Activated CD4-positive, alpha-beta T cell treated with anti-CD3 and anti-CD28 coated beads, Interleukin-2, Interleukin-6, amounts not matched to agents 100 ng/mL and 50 ng/mL, durations not matched to agents 16 hours and 8 hours (primary cell): ENCODE results near the gene PPP1R1C.
"Not testable (repeated sequence)": the region's sequence is repeated elsewhere in the genome, so short reads cannot be mapped to it uniquely, and the experiment has no call there.

Experiments used
- DNase-seq: peaks from one replicate; pipeline ENCODE4 v3.0.0-alpha.2; 2020

PPP1R1C gene

GRCh38 chr2:181985632-181986205 lies at the start of gene PPP1R1C:
Gene PPP1R1C, plus strand, starts transcription at chr2:181985853. Its CDS starts 258 bp downstream, at chr2:181986111.
- DNase-seq, result no peak

GRCh38 chr2:181937473-181937872 lies 48.2 kb upstream of the PPP1R1C start:
- no peak for DNase-seq

GRCh38 chr2:181943411-181944124 lies 42.1 kb upstream of the PPP1R1C start:
- DNase-seq, result no peak

- no peak for DNase-seq
Measured at GRCh38 chr2:181944164-181944913, 41.3 kb upstream of the PPP1R1C start.

GRCh38 chr2:181944914-181945291 lies 40.8 kb upstream of the PPP1R1C start:
- no peak for DNase-seq

- peak; percentile 11 for DNase-seq
Measured at GRCh38 chr2:181946444-181947127, 39.1 kb upstream of the PPP1R1C start.

- DNase-seq, result no peak
Measured at GRCh38 chr2:181947273-181947672, 38.4 kb upstream of the PPP1R1C start.

- DNase-seq, result no peak
Measured at GRCh38 chr2:181948227-181948626, 37.4 kb upstream of the PPP1R1C start.

- no peak for DNase-seq
Measured at GRCh38 chr2:181949047-181949446, 36.6 kb upstream of the PPP1R1C start.

- no peak for DNase-seq
Measured at GRCh38 chr2:181952404-181953226, 33.0 kb upstream of the PPP1R1C start.

- DNase-seq, result peak; percentile 62
Measured at GRCh38 chr2:181953881-181954537, 31.6 kb upstream of the PPP1R1C start.

GRCh38 chr2:181954538-181954883 lies 31.1 kb upstream of the PPP1R1C start:
- DNase-seq, result no peak

GRCh38 chr2:181955010-181955409 lies 30.6 kb upstream of the PPP1R1C start:
- DNase-seq, result no peak

- not testable (repeated sequence) for DNase-seq
Measured at GRCh38 chr2:181955866-181956265, 29.8 kb upstream of the PPP1R1C start.

- no peak for DNase-seq
Measured at GRCh38 chr2:181957668-181958067, 28.0 kb upstream of the PPP1R1C start.

- DNase-seq, result no peak
Measured at GRCh38 chr2:181958726-181959125, 26.9 kb upstream of the PPP1R1C start.

- DNase-seq, result no peak
Measured at GRCh38 chr2:181959508-181959907, 26.1 kb upstream of the PPP1R1C start.

GRCh38 chr2:181961167-181961566 lies 24.5 kb upstream of the PPP1R1C start:
- not testable (repeated sequence) for DNase-seq

GRCh38 chr2:181962142-181962541 lies 23.5 kb upstream of the PPP1R1C start:
- no peak for DNase-seq

GRCh38 chr2:181970160-181970794 lies 15.4 kb upstream of the PPP1R1C start:
- DNase-seq, result no peak

GRCh38 chr2:181971032-181971431 lies 14.6 kb upstream of the PPP1R1C start:
- DNase-seq, result no peak
